CD4-positive, alpha-beta T cell treated with Interleukin-12 subunit alpha and Interleukin-12 subunit beta, for 1 hour (primary cell): ENCODE data around the gene TNN.
"Not testable (repeated sequence)": the region's sequence is repeated elsewhere in the genome, so short reads cannot be mapped to it uniquely, and the experiment has no call there.

ENCODE experiments used
- DNase-seq: peaks from one replicate; pipeline ENCODE4 v3.0.0-alpha.2; 2020

TNN gene

DNA sequence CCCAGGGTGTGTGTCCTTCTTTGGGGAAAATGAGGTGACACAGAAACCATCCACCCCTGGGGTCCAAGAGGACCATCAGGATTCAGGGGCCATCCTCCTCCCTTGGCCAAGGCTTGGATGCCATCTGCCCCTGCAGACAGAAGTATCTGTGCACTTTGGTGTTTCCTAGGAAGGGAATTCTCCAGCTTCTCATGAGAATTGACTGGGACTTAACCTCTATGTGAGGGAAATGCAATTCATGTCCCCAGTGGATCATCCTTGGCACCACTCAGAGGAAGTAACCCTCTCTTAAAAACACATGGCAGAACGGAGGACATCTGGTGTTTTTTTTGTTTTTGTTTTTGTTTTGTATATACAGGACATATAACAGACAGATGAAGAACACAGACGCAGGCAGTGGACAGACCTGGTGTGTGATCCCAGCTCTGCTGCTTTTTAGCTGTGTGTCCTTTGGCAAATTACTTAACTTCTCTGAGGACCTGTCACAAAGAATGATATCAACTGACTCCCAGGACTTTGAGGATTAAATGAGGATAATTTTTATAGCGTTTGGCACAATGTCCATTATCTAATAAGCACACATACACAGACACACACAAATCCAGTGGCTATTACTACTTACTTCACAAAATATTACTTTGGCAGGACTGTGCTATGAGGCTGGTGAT, 3.8 kb downstream of the TNN start:
- no peak for DNase-seq

DNA sequence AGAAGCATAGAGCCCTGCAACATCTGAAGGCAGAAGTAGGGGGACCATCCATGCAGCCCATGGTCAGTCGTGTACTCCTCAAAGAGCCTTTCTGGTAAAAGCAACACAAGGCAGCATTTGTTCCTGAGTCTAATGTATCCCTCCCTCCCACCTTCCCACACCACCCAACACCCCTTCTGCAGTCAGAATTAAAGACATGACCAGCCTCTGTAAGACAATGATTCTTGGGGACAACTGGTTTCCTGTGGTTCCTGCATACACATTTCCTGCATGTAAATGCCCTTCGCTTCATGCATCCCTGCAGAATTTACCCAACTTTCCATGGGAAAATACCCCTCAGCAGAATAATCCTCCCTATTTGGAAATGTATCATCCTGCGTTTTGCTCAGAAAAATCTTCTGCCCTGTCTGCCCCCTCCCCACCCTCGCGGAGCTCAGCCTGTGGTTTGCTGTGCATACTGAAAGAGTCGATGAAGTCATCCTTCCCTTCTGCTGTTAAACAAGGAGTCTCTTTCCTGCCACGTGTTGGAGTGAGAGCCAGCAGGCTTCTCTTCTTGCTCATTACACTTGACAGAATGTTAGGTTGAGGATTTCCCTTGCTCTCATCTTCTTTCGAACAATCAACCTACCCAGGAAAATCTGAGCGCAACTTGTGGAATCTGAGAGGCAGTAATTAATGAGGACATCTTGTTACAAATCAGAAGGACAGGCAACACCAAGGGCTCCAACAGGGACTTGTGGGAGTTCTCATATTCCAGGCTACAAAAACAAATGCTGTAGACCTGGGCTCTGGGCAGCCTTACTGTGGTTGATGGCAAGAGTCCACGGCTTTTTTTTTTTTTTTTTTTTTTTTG, 4.7 kb downstream of the TNN start:
- DNase-seq = no peak

DNA sequence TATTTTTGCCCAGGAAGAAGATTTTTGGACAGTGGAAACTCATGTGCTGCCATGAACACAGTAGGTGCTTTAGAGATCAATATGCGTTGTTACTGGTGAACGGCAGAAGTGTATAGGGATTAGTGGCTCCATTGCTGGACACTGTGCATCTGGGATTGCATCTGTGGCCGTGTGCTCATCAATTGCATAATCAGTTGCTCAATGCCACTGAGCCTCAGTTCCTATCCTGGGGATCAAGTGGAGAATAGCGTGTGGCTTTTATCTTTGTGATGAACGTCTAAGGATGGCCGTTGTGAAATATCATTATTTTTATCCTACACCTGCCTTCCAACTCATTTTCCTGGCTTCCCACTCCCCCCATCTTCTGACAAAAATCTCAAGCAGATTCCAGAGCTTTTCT, 5.4 kb downstream of the TNN start:
- no peak for DNase-seq

DNA sequence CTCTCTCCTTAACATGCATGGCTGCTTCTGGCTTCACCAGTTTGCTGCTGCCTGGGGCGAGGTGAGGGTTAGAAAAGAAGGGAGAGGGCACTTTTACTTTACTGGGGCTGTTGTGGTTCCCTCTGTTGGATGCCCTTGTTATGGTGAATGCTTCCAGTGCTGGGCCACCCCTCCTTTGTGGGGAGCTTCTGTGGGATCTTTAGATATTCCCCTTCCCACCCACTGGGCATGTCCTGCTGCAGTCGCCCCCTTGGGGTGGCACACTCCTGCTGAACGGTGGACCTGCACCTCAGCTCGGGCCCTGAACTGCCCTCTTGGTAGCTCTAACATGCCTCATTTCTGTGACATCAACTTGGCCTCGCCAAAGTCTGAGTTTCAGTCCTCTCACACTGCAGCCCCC, 6.0 kb downstream of the TNN start:
- DNase-seq = no peak

DNA sequence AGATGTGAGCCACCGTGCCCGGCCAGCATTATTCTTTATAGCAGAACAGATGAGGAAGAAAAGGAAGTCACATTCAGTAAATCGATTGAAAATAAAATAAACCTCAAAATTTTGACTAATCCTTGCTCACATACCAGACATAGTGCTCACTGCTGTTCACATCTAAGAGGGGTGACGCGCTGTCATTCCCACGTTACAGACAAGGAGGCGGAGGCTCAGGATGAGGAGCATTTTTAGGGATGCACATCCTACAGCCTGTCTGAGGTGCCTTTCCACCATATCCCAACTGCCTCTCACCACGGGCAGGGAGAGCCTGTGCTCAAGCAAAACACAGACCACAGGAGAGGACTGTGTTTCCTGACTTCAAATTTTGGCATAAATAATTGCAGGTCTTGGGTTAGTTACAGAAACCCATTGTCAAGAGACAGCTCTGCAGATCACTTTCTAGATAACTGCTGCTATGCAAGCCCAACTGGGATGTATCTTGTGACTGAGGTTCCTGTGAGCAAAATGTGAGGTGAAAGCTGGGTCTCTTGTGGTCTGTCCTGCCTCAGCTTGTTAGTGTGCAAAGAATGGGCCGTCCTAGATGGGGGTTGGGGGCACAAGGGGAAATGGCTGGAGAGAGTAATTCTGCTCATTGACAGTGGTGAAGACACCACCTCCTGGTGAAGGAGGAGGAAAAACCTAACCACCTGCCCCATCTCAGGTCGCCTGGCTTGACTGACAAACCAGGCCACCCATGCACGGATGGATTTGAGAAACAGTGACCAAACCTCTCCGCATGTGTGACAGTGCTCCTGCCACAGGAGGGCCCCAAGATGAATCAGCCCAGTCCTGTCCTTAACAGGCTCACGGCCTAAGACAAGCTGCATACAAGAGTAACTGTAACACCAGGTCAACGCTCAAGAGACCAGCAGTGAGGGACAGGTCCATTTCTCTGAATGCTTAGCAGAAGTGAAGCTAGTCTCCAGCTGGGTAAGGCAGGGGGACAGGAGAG, 8.2 kb downstream of the TNN start:
- DNase-seq = no peak

DNA sequence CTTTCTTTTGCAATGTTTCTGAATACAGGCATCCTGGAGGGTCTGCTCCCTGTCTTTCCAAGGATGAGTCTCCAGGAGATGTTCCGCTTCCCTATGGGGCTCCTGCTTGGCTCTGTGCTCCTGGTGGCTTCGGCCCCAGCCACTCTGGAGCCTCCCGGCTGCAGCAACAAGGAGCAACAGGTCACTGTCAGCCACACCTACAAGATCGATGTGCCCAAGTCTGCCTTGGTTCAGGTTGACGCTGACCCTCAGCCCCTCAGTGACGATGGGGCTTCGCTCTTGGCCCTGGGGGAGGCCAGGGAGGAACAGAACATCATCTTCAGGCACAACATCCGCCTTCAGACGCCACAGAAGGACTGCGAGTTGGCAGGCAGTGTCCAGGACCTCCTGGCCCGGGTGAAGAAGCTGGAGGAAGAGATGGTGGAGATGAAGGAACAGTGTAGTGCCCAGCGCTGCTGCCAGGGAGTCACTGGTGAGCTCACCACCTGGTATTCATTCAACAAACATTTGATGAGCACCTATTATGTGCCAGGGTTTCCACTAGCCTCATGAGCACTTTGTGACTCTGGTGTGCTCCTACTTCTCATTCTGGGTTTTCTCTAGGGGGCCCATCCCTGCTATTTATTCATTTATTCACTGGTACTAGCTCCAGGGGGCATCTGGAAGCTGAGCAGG, 9.9 kb downstream of the TNN start:
- no peak for DNase-seq

DNA sequence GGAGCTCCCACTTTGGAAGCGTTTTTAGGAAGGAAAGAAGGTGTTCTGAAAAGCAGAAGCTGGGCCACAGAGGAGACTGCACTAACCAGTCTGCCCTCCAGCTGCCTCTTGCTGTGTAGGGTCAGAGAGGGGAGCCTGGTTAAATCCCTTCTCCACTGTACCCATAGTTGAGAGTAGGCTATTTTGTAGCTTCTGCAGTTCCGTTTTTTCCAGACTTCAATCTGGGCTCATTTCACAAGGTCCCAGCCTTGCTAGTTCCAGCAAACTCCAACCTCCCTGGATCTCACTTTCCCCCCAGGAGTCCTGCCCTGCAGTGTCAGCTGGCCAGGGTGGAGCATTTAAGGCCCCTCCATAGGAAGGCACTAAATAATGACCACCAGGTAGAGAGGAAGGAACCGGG, 11.0 kb downstream of the TNN start:
- no peak for DNase-seq

DNA sequence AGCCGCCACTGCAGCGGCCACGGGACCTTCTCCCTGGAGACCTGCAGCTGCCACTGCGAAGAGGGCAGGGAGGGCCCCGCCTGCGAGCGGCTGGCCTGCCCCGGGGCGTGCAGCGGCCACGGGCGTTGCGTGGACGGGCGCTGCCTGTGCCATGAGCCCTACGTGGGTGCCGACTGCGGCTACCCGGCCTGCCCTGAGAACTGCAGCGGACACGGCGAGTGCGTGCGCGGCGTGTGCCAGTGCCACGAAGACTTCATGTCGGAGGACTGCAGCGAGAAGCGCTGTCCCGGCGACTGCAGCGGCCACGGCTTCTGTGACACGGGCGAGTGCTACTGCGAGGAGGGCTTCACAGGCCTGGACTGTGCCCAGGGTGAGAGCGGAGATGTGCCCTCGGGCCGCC, 11.7 kb downstream of the TNN start:
- no peak for DNase-seq

DNA sequence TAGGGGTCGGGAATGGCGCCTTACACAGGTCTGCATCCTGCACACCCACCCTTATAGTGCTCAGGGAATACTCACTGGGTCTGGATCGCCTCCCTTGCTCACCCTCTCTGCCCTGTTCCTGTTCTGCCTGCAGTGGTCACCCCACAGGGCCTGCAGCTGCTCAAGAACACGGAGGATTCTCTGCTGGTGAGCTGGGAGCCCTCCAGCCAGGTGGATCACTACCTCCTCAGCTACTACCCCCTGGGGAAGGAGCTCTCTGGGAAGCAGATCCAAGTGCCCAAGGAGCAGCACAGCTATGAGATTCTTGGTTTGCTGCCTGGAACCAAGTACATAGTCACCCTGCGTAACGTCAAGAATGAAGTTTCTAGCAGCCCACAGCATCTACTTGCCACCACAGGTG, 12.4 kb downstream of the TNN start:
- DNase-seq = no peak

DNA sequence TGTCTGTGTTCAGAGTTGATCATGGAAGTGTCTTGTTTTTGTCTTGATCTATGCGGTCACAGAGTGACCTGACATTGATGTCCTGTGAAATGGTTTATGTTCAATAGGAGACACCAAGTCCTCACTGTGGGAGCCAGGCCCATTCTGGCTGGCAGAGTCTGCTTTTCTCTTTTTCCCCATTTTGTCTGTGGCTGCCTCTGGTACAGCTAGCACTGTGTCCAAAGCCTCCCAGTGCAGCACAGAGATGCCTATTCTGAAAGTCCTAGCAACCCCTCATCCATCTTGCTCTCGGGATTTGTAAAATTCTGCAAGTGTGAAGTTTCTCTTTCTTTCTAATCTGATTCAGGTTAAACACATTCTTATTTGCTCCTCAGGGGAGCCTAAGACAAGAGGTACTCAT, 14.3 kb downstream of the TNN start:
- DNase-seq = no peak

DNA sequence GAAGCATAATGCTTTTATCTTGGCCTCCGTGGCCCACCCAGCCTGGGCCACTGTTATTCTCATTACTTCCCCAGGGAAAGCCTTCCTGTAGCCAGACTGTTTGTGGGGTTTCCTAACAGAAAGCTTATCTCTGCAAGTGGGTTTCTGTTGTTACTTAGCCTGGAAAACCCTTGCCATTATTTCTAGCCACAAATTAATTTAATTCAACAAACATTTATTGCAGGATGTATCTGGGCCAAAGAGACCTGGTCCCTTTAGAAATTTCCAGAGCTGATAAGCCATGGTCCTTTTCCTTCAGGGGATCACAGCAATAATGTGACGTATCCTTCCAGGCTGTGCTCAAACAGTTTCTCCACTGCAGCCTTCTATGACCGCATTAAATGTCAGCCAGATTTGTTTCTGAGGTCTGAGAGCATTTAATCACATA, 20.9 kb downstream of the TNN start:
- DNase-seq = no peak

DNA sequence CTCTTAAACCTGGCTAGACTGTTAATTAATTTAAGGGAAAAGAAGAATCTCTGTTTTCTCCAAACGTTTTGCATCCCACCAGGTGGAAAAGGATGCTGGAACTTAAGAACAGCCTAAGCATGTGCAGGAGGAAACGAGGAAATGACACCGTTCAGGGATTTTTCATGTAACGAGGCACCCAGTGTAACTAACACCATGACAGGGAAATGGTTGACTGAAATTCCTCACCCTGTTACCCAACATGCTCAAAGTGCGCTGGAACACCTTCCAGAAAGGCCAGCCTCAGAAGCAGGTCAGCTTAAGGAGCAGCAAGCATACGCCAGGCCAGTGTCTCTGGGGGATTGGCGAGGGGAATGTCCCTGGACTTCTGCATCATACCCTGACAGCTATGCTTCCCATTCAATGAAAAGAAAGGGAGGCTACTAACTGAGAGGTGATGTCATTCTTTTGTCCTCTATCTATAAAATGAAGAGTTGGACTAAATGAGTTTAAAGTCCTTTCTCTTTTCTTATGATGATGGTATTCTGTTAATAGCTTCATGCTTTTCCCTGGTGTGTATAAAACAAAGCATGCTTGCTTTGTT, 21.6 kb downstream of the TNN start:
- no peak for DNase-seq

DNA sequence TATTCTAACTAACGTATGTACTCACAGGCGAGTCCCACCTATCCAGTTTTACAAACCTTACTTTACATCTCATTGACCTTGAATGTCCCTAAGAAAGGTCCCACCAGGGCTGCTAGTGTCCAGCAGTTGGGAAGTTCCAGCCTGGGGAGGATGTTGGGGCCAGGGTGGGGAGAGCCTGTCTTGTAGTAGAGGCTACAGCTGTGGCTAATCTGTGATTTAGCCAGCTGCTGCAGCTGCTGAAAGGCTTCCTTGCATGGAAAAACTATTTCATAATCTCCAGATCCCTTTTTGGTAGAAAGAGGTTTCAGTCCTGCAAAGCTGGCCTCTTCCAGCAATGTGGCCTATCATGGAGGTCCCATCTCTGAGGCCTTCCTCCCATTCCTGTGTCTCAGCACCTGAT, 23.1 kb downstream of the TNN start:
- DNase-seq = no peak

DNA sequence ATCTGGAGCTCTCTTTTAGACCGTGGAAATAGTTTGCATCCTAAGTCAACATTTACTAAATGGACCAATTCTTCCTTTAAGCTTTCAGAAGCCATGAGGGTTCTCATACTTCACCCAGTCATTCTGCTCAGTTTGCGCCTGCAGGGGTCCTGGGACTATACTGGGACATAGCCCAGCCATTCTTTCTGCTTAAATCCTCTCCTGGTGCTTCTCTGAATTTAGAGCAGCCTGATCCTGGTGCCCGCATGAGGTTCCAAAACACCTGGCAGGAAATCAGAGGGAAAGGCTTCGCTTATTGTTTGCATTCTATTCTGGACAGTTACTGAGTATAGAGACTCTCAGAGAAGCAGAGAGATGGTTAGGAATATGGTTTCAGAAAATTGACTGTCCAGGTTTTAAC, 27.0 kb downstream of the TNN start:
- DNase-seq = no peak

DNA sequence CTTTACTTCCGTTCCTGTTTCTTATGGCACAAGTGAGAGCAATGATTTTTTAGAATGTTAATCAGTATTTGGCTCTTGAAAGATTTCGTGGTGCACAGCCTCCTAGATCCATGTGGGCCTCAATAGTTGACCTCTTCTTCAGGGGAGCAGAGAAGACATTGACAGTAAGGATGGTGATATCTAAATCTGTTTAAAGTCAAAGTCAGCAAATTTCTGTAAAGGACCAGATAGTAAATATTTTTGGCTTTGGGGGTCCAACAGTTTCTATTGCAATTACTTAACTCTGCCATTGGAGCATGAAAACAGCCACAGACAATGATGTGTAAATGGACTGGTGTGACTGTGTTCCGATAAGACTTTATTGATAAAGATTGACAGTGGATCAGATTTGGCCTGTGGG, 27.4 kb downstream of the TNN start:
- DNase-seq = no peak

DNA sequence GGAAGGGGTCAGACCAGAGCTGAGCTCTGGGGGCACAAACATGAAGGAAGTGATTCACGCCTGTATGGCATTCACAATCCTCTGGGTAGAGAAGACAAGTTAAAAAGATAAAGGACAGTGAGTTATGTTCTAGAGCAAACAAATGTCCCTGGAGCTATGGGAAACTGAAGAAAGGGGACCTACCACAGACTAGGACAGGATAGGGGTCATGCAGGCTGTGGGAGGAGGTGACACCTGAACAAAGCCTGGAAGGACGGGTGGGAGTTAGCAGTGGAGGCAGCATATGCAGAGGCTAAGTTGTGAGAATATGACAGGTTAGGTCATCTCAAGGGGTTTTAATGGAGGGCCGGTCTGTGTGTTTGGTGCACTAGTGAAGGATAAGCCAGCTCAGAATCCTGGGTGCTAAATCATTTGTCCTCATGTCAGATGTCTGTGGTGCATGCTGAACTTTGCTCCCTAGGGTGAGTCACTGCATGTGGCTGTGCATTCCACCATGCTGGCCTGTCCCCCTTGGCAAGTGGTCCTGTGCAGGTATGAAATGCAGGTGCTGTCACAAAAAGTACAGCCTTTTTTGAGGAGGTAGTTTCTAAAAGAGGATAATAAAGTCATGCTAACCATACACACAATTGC, 28.5 kb downstream of the TNN start:
- no peak for DNase-seq

DNA sequence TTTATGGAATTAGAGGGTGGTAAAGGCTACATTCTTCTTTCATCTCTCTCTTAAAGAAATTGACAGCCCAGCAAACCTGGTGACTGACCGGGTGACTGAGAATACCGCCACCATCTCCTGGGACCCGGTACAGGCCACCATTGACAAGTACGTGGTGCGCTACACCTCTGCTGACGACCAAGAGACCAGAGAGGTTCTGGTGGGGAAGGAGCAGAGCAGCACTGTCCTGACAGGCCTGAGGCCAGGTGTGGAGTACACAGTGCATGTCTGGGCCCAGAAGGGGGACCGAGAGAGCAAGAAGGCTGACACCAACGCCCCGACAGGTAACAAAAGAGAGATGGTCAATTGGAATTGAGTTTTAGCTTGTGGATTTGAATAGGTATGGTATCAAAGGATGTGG, 29.7 kb downstream of the TNN start:
- DNase-seq = no peak

DNA sequence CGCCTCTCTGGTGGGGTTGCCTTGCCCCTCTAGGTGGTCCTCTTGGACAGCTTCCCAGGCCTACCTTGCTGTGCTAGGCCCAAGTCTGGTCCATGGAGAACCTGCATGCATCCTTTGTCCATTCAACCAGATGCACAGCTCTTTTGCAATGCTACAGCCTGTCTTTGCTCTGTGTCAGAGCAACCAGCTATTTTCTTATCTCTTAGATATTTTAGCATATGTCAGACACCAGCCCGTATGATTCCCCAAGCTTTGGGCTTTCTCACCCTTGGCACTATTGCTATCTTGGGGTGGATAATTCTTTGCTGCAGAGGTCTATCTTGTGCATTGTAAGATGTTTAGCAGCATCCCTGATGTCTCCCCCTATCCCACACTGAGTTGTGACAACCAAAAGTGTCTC, 32.3 kb downstream of the TNN start:
- no peak for DNase-seq

DNA sequence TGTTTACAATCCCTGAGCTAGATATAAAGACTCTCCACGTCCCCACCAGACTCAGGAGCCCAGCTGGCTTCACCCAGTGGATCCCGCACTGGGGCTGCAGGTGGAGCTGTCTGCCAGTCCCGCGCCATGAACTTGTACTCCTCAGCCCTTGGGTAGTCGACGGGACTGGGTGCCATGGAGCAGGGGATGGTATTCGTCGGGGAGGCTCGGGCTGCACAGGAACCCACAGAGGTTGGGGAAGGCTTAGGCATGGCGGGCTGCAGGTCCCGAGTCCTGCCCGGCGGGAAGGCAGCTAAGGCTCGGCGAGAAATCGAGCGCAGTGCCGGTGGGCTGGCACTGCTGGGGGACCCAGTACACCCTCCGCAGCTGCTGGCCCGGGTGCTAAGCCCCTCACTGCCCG, 34.5 kb downstream of the TNN start:
- DNase-seq = not testable (repeated sequence)

DNA sequence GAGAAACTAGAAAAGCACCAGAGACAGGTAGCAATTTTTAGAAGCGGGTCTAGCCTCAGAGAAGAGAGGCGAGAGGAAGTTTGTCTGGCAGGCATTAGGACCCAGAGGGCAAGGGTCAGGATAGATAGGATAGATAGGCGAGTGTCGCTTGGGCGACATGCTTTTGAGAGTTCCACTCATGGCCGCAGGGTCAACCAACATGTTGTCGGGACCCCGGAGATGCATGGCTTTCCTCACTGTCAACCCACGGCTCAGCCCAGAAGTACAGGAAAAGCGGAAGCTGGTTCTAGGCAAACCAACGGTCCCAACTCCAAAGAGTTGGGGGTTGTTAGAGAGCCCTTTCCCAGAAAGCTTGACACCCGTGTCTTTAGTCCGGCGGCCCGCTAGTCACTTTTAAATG, 38.9 kb downstream of the TNN start:
- not testable (repeated sequence) for DNase-seq

DNA sequence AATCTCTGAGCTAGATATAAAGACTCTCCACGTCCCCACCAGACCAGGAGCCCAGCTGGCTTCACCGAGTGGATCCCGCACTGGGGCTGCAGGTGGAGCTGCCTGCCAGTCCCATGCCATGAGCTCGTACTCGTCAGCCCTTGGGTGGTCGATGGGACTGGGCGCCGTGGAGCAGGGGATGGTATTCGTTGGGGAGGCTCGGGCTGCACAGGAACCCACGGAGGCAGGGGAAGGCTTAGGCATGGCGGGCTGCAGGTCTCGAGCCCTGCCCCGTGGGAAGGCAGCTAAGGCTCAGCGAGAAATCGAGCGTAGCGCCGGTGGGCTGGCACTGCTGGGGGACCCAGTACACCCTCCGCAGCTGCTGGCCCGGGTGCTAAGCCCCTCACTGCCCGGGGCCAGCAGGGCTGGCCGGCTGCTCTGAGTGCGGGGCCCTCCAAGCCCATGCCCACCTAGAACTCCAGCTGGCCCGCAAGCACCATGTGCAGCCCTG, 40.7 kb downstream of the TNN start:
- not testable (repeated sequence) for DNase-seq

DNA sequence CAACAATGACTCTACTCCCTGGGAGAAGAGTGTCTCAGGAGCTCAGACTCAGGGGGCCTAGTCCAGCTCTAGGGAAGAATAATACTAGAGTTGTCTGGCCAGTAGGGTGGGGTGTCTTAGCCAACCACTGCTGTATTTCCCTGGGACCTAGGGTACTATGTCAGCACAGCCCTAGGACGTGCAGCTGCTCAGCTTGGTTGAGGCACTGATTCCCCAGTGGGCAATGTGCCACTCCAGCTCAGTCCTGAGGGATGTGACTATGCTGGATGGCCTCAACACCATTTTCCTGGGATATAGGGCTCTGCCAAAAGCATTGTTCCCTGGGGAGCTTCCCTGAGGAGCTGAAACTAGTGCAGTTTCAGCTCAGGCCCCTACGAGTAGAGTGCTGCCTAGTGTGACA, 47.4 kb downstream of the TNN start:
- no peak for DNase-seq
